Upper lobe of left lung (tissue), 6 donors: Measurements from ENCODE around the gene SCARF1. TPM values are rescaled to one million over a fixed set of nuclear protein-coding genes. Genes with fewer than 3 reads are reported as not detected.

Experiments
- ATAC-seq, 2 donors: fragments of 200-7000 bp; cut with Tn5 transposase; one replicate each; pipeline ENCODE4 v1.9.1; 2022; ENCODE audit warnings: mild to moderate bottlenecking in 2 of 2, moderate library complexity in 2 of 2; ENCODE audit not compliant: low FRiP score in 2 of 2
- DNase-seq, 2 donors: peaks; one replicate each; pipeline ENCODE4 v3.0.0-alpha.2; 2019 to 2020
- H3K27ac ChIP-seq, 4 donors: fragments of 200-600 bp; sonication (generic); one replicate each; pipeline ENCODE4 v1.5.1; 2016 to 2019
- H3K27me3 ChIP-seq, 4 donors: fragments of 200-600 bp; sonication (generic); one replicate each; pipeline ENCODE4 v1.5.1; 2017 to 2019
- H3K36me3 ChIP-seq, 4 donors: fragments of 200-600 bp; sonication (generic); one replicate each; pipeline ENCODE4 v1.5.1; 2016 to 2019
- H3K4me1 ChIP-seq, 4 donors: fragments of 200-600 bp; sonication (generic); one replicate each; pipeline ENCODE4 v1.5.1; 2018 to 2019
- H3K4me3 ChIP-seq, 4 donors: fragments of 200-600 bp; sonication (generic); one replicate each; pipeline ENCODE4 v1.5.1; 2017 to 2019; ENCODE audit warnings: mild to moderate bottlenecking in 2 of 4, moderate library complexity in 1 of 4
- H3K9me3 ChIP-seq, 4 donors: fragments of 200-600 bp; sonication (generic); one replicate each; pipeline ENCODE4 v1.5.1; 2018 to 2019
- EP300 ChIP-seq, 4 donors: sonication (generic); formaldehyde crosslinking; IDR thresholded peaks; one replicate each; pipeline ENCODE4 v1.5.1; 2017; ENCODE audit warnings: antibody characterized with exemption in 4 of 4, control low read depth in 2 of 4
- POLR2A ChIP-seq, 4 donors: fragments of 450-650 bp; IDR thresholded peaks; one replicate each; pipeline ENCODE4 v1.5.1; 2016 to 2017; ENCODE audit warnings: antibody characterized with exemption in 4 of 4, mild to moderate bottlenecking in 2 of 4
- POLR2AphosphoS5 ChIP-seq, 2 donors: sonication (generic); formaldehyde crosslinking; IDR thresholded peaks; one replicate each; pipeline ENCODE4 v1.5.1; 2017; ENCODE audit warnings: antibody characterized with exemption in 2 of 2
- WGBS, 2 donors: methylation state at CpG; one replicate each; pipeline ENCODE4 v1.1.5; 2017 to 2018; 5-methylcytosine and 5-hydroxymethylcytosine counted together
- total RNA-seq, 6 donors: library from RNA; depleted of rRNA in 4 of 6; stranded (reverse); fragments of >200 nt in 4 of 6; gene quantifications; one replicate each; pipeline versions ENCODE4 v1.1.0 to v1.2.1, GENCODE V29; 2016 to 2021
- TF ChIP-seq, protein P1 (sequence below), 6 experiments: fragments of 450-650 bp in 4 of 6; fragments of 200-600 bp in 2 of 6; sonication (generic) in 2 of 6; IDR thresholded peaks; one replicate each; pipeline ENCODE4 v1.5.1; 2016 to 2019; ENCODE audit warnings: antibody characterized with exemption in 6 of 6
- donor health status: DM: no; HTN: no; CAD: no; lungs with moderate emphysema.
- donor health status: DM: no; HTN: yes; CAD: no; lungs with severe emphysema.

Gene SCARF1
- total RNA-seq, 6 donors from 2014 or later = 22.0 to 93.2 (median 55.5) TPM

DNA sequence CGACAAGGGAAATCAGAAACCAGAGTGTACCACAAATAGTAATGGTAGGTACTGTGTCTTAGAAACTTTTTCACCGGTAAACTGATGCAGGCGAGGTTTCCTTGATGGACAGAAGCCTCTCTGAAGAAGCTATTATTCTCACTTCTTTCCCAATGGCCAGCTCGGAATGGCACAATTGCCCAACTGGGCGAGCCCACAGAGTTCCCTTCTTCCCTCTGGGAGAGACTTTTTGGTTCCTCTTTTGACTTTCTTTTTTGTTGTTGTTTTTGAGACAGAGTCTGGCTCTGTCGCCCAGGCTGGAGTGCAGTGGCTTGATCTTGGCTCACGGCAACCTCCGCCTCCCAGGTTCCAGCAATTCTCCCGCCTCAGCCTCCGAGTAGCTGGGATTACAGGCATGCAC is 33.8 kb downstream of the SCARF1 start:
- no peak for DNase-seq
- Histone ChIP-seq H3K27ac (peak overlapping the region in 3 of 4 donors; percentile 44 to 78 (median 76)), H3K4me3 (no peak overlapping the region), H3K9me3 (no peaks in the 10 kb centered on the region), H3K36me3 (peaks cover 0 to 36% (median 20%) of the 10 kb centered on the region in 4 donors), H3K4me1 (peaks cover 11 to 27% (median 15%) of the 10 kb centered on the region in 4 donors), H3K27me3 (no peaks in the 10 kb centered on the region)
- peak in 1 of 2 donors; percentile 45 for ATAC-seq
- TF ChIP-seq POLR2AphosphoS5 (IDR thresholded peaks at IDR 0.05) (no peak), POLR2A (IDR thresholded peaks at IDR 0.05) (peak in 1 of 4 donors; percentile 18)
- WGBS, 2 donors = 67 to 71% methylated on average over 10 of the region's 10 CpGs

DNA sequence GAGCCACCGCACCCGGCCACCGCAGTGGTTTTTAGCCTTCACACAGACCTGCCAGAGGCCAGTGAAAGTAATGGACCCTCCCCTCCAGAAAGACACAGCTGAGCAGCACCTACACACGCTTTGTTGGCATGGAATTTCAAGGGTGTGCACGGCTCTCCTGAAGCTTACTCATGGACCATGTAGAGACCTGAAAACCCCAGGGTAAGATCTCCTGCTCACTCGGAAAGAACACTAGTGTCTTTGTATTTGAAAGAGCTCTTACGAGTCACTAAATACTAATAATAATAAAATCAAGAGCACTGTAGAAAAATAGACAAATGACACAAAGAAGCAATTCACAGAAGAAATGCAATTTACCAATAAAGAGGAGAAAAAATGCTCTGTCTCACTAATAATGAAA is 36.9 kb downstream of the SCARF1 start:
- H3K27ac ChIP-seq = peak overlapping the region in 2 of 4 donors; percentile 61 to 78
- H3K4me1 ChIP-seq = peaks cover 16 to 49% (median 27%) of the 10 kb centered on the region in 4 donors
- no peaks in the 10 kb centered on the region for H3K9me3 ChIP-seq
- no peak overlapping the region for H3K4me3 ChIP-seq
- TF ChIP-seq, protein P1, sequence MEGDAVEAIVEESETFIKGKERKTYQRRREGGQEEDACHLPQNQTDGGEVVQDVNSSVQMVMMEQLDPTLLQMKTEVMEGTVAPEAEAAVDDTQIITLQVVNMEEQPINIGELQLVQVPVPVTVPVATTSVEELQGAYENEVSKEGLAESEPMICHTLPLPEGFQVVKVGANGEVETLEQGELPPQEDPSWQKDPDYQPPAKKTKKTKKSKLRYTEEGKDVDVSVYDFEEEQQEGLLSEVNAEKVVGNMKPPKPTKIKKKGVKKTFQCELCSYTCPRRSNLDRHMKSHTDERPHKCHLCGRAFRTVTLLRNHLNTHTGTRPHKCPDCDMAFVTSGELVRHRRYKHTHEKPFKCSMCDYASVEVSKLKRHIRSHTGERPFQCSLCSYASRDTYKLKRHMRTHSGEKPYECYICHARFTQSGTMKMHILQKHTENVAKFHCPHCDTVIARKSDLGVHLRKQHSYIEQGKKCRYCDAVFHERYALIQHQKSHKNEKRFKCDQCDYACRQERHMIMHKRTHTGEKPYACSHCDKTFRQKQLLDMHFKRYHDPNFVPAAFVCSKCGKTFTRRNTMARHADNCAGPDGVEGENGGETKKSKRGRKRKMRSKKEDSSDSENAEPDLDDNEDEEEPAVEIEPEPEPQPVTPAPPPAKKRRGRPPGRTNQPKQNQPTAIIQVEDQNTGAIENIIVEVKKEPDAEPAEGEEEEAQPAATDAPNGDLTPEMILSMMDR (IDR thresholded peaks at IDR 0.05) = no peak
- TF ChIP-seq POLR2AphosphoS5 (IDR thresholded peaks at IDR 0.05) (no peak), POLR2A (IDR thresholded peaks at IDR 0.05) (no peak), EP300 (IDR thresholded peaks at IDR 0.05) (no peak)
- ATAC-seq (no peak), DNase-seq (no peak)
- H3K27me3 ChIP-seq = no peaks in the 10 kb centered on the region
- WGBS, 2 donors = 95 to 97% methylated on average over 7 of the region's 7 CpGs
- peaks cover 0 to 30% (median 6%) of the 10 kb centered on the region in 4 donors for H3K36me3 ChIP-seq

DNA sequence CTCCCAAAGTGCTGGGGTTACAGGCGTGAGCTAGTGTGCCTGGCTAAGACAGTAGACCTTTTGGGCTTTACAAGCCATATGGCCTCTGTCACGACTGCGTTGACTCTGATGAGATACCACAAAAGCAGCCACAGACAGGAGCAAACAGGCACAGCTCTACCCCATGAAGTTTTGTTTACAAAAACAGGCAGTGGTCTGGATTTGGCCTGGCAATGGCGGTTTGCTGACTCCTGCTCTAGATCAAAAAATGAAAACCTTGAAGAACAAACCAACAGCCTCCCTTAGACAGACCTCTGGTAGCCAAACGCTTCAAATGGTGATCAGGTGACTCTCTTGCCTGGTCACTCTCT is 37.6 kb downstream of the SCARF1 start:
- no peaks in the 10 kb centered on the region for H3K27me3 ChIP-seq
- ATAC-seq = no peak
- peaks cover 0 to 25% (median 6%) of the 10 kb centered on the region in 4 donors for H3K36me3 ChIP-seq
- H3K27ac ChIP-seq = peak overlapping the region; percentile 52 to 78 (median 65)
- H3K4me3 ChIP-seq = no peak overlapping the region
- 83 to 86% methylated on average over 5 of the region's 5 CpGs for WGBS, 2 donors
- no peaks in the 10 kb centered on the region for H3K9me3 ChIP-seq
- peaks cover 13 to 47% (median 23%) of the 10 kb centered on the region in 4 donors for H3K4me1 ChIP-seq
- DNase-seq = no peak
- TF ChIP-seq POLR2AphosphoS5 (IDR thresholded peaks at IDR 0.05) (no peak), POLR2A (IDR thresholded peaks at IDR 0.05) (no peak), EP300 (IDR thresholded peaks at IDR 0.05) (no peak)
- TF ChIP-seq, protein P1 (IDR thresholded peaks at IDR 0.05) = no peak

DNA sequence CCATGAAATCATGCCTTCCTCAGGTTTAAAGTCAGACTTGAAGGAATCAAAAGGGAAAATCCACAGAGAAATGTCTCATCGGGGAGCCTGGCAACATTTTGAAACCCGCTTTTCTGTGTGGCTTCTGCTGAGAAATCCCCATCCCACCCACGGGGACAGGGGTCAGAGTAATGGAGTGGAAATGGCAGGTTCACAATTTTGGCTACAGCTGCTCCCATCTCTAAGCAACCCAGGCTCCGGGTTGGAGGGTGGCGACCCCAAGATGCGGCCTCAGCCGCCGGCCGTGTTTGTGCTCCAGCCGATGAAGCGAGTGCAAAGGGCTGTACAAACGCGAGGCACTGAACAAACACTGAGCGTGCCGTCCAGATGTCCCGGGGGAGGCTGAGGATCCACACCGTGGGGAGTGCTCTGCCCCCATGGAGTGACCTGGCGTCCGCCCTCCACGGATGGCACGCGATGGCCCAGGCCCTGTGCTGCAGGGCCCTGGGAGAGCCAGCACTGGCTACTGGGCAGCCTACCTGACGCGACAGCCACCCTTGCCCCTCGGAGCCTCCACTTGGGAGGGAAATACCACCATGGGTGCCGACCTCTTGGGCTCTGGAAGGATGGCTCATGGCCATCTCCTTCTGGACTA is 39.1 kb downstream of the SCARF1 start:
- Histone ChIP-seq H3K4me3 (no peak overlapping the region), H3K4me1 (peaks cover 5 to 36% (median 18%) of the 10 kb centered on the region in 4 donors), H3K27me3 (no peaks in the 10 kb centered on the region), H3K36me3 (peaks cover 0 to 21% (median 3%) of the 10 kb centered on the region in 4 donors), H3K9me3 (no peaks in the 10 kb centered on the region), H3K27ac (peak overlapping the region; percentile 52 to 78 (median 65))
- ATAC-seq (no peak), DNase-seq (no peak)
- TF ChIP-seq, protein P1 (IDR thresholded peaks at IDR 0.05) = no peak
- TF ChIP-seq POLR2AphosphoS5 (IDR thresholded peaks at IDR 0.05) (no peak), EP300 (IDR thresholded peaks at IDR 0.05) (no peak), POLR2A (IDR thresholded peaks at IDR 0.05) (no peak)
- 78 to 79% methylated on average over 13 to 18 of the region's 26 CpGs for WGBS, 2 donors

DNA sequence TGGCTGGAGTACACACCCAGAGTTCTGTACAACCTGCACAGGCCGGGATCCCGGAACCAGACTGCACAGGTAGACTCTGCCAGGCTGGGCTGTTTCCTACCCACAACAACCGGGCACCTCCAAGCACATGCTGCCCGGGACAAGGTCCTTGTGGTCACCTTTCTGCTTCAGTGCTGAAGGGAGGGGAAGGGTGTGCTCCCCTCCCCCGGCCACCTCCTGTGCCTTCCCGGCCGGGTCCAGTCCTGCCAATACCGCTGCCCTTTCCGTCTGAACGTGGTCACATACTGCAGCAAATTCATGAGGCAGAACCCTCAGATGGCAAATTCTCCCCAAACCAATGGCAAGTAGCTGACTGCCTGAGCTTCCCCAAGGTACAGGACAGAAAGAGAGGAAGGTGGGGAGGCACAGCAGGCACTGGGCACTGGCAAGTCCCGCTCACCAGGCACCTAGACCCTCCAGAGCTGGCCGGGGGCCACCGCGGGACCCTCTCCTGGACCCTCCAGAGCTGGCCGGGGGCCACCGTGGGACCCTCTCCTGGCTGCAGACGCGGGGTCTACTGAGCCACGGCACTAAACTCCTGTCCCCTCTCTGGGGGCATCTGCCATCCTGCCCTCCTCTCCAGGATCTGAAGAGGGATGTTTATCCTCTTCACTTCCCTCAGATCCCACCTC is 39.7 kb downstream of the SCARF1 start:
- H3K4me3 ChIP-seq = no peak overlapping the region
- H3K27me3 ChIP-seq = no peaks in the 10 kb centered on the region
- peaks cover 5 to 36% (median 18%) of the 10 kb centered on the region in 4 donors for H3K4me1 ChIP-seq
- no peak for TF ChIP-seq EP300 (IDR thresholded peaks at IDR 0.05)
- TF ChIP-seq POLR2A (IDR thresholded peaks at IDR 0.05) = no peak
- TF ChIP-seq POLR2AphosphoS5 (IDR thresholded peaks at IDR 0.05) = no peak
- TF ChIP-seq, protein P1 (IDR thresholded peaks at IDR 0.05) = no peak
- H3K27ac ChIP-seq = peak overlapping the region in 3 of 4 donors; percentile 23 to 78 (median 53)
- H3K36me3 ChIP-seq = peaks cover 0 to 17% (median 3%) of the 10 kb centered on the region in 4 donors
- DNase-seq (no peak), ATAC-seq (peak in 1 of 2 donors; percentile 19)
- H3K9me3 ChIP-seq = no peaks in the 10 kb centered on the region
- 75 to 85% methylated on average over 5 to 11 of the region's 19 CpGs for WGBS, 2 donors
